Glutamatergic neuron (in vitro differentiated cells): Measurements from ENCODE around the gene CFAP97. TPM values are rescaled to one million over a fixed set of nuclear protein-coding genes. Genes with fewer than 3 reads are reported as not detected.

ENCODE experiments used
- DNase-seq: peaks from one replicate; pipeline ENCODE4 v3.0.0; 2022
- H3K27ac Mint-ChIP-seq: one replicate; pipeline ENCODE4 v1.8.0; 2020; ENCODE audit warnings: mild to moderate bottlenecking, mixed read lengths, inconsistent platforms; ENCODE audit not compliant: unreplicated experiment
- H3K27me3 Mint-ChIP-seq: one replicate; pipeline ENCODE4 v1.8.0; 2020; ENCODE audit warnings: mild to moderate bottlenecking, moderate library complexity, mixed read lengths, inconsistent platforms; ENCODE audit not compliant: unreplicated experiment
- H3K36me3 Mint-ChIP-seq: one replicate; pipeline ENCODE4 v1.8.0; 2020; ENCODE audit warnings: mild to moderate bottlenecking, mixed read lengths, inconsistent platforms; ENCODE audit not compliant: unreplicated experiment
- H3K4me1 Mint-ChIP-seq: one replicate; pipeline ENCODE4 v1.8.0; 2020; ENCODE audit warnings: mild to moderate bottlenecking, low read depth, mixed read lengths, inconsistent platforms; ENCODE audit not compliant: unreplicated experiment
- H3K4me3 Mint-ChIP-seq: one replicate; pipeline ENCODE4 v1.8.0; 2020; ENCODE audit warnings: mild to moderate bottlenecking, mixed read lengths, inconsistent platforms; ENCODE audit not compliant: unreplicated experiment
- H3K9me3 Mint-ChIP-seq: one replicate; pipeline ENCODE4 v1.8.0; 2020; ENCODE audit warnings: mild to moderate bottlenecking, moderate library complexity, mixed read lengths, inconsistent platforms; ENCODE audit not compliant: unreplicated experiment
- total RNA-seq: library from RNA; stranded (reverse); fragmentation: NEBNext Ultra II Directional; extraction: Animal tissue kit (Norgen Biotek cat#: 25700); gene quantifications from one replicate; pipeline ENCODE4 v1.2.1, GENCODE V29; 2021; ENCODE audit not compliant: unreplicated experiment
- TF ChIP-seq, protein P1 (sequence below): fragments of 200-600 bp; sonication (generic); IDR thresholded peaks from one replicate; pipeline ENCODE4 v1.5.0; 2021; ENCODE audit not compliant: partially characterized antibody, unreplicated experiment

CFAP97 gene
- total RNA-seq, 1 donor from 2014 or later = 28.4 TPM

DNA sequence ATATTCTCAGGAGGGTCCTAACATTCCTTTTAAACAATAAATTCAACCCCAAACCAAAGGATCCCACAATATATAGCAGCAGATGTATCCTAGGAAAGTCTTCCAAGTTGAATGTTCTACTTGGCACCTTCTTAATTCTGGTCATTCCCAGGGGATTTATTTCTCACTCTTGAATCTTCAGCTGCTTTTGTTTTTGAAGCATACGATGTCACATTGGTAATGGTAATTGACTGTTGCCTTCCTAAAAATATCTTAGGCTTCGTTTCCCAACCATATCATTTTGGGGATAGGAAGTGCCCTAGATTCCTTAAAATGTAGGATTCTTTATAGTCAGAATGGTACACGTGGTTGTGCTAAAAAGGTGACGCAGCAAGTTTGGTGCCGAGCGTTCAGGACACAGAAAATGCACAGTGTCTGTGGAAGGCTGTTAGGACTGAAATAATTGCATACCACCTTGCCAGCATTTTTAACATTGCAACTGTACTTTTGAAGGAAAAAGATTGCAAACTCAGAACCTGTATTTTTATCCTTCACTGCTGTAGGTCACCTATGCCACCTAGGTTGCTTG, 13.7 kb upstream of the CFAP97 start:
- Mint-ChIP-seq H3K4me3 (no peak overlapping the region), H3K27ac (no peak overlapping the region), H3K27me3 (no peaks in the 10 kb centered on the region), H3K9me3 (peaks cover 3% of the 10 kb centered on the region), H3K36me3 (no peaks in the 10 kb centered on the region), H3K4me1 (peaks cover 9% of the 10 kb centered on the region)
- DNase-seq = no peak
- TF ChIP-seq, protein P1, sequence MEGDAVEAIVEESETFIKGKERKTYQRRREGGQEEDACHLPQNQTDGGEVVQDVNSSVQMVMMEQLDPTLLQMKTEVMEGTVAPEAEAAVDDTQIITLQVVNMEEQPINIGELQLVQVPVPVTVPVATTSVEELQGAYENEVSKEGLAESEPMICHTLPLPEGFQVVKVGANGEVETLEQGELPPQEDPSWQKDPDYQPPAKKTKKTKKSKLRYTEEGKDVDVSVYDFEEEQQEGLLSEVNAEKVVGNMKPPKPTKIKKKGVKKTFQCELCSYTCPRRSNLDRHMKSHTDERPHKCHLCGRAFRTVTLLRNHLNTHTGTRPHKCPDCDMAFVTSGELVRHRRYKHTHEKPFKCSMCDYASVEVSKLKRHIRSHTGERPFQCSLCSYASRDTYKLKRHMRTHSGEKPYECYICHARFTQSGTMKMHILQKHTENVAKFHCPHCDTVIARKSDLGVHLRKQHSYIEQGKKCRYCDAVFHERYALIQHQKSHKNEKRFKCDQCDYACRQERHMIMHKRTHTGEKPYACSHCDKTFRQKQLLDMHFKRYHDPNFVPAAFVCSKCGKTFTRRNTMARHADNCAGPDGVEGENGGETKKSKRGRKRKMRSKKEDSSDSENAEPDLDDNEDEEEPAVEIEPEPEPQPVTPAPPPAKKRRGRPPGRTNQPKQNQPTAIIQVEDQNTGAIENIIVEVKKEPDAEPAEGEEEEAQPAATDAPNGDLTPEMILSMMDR = no peak

DNA sequence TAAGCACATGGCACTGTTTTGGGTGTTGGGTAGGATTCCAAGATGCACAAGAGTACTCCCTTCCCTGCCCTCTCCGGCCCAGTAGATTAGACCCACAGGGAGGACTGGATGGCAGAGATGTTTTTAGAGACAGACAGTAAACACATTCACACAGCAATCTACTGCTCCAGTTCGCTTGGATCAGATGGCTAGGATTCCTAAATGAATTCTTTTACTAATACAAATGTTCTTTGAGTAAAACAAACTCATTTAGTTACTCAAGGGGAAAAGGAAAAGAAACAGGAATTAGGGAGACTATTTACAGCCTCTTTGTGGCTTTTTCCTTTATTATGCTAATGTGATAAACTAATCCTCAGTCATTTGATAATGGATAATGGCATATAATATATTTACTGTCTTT, 11.5 kb upstream of the CFAP97 start:
- Mint-ChIP-seq H3K4me1 (peaks cover 20% of the 10 kb centered on the region), H3K4me3 (no peak overlapping the region), H3K27me3 (no peaks in the 10 kb centered on the region), H3K9me3 (peaks cover 12% of the 10 kb centered on the region), H3K36me3 (no peaks in the 10 kb centered on the region), H3K27ac (no peak overlapping the region)
- TF ChIP-seq, protein P1 = no peak
- DNase-seq = no peak

DNA sequence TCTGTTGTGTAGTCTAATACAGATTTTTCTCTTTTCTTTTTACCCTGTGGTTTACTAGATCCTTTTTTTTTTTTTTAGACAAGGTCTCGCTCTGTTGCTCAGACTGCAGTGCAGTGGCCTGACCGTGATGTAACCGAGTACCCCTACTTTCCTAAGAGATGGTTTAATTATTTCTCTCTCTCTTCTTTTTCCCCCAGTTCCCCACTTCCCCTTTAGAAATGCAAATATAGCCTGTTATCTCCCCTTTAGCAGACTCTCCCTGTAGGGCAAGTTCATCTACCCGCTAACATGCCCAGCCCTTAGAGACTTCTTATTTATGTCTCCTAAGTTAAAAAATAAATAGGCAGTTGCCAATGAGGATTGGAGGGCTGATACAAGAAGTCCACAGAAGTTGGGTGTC, 10.1 kb upstream of the CFAP97 start:
- H3K27ac Mint-ChIP-seq = no peak overlapping the region
- TF ChIP-seq, protein P1 = no peak
- peaks cover 20% of the 10 kb centered on the region for H3K4me1 Mint-ChIP-seq
- no peaks in the 10 kb centered on the region for H3K36me3 Mint-ChIP-seq
- H3K27me3 Mint-ChIP-seq = peaks cover 3% of the 10 kb centered on the region
- DNase-seq = no peak
- H3K9me3 Mint-ChIP-seq = peaks cover 13% of the 10 kb centered on the region
- no peak overlapping the region for H3K4me3 Mint-ChIP-seq

DNA sequence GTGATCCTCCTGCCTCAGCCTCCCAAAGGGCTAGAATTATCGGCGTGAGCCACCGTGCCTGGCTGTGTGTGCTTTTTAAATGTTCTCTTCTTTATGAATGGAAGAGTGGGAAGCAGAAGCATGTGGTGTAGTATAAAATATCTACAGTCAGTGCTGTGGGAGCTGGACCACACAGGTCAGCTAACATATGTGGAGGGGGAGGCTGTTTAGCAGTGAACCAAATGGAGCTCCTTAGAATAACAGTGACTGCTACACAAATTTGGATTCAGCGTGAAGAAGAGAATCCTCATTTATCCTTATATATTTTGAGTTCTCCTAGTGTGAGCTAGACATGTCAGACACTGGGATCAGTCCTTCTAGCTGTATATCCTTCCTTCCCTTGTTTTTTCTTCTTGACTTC, 8.8 kb upstream of the CFAP97 start:
- TF ChIP-seq, protein P1 = no peak
- Mint-ChIP-seq H3K36me3 (no peaks in the 10 kb centered on the region), H3K27ac (peak overlapping the region; percentile 48), H3K4me1 (peaks cover 20% of the 10 kb centered on the region), H3K9me3 (peaks cover 15% of the 10 kb centered on the region), H3K4me3 (no peak overlapping the region), H3K27me3 (peaks cover 5% of the 10 kb centered on the region)
- no peak for DNase-seq

DNA sequence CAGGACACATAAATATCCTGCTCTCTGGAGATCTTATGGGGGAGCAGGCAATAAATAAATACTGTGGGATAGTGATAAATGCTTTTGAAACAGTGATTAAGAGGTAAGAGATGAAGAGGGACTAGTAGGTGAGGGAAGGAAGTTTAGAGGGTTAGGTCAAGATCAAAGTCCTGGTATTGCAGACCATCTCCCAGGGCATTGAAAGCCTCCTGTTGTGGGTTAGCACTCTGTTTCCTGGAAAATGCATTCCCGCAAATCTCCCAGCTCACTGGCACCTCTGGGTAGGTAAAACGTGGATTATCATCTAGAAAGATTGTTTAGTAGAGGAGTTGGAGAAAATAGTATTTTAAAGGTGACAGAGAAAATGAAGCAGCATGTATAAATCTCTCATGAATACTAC, 7.8 kb upstream of the CFAP97 start:
- no peak for DNase-seq
- TF ChIP-seq, protein P1 = no peak
- Mint-ChIP-seq H3K36me3 (no peaks in the 10 kb centered on the region), H3K27me3 (peaks cover 5% of the 10 kb centered on the region), H3K27ac (no peak overlapping the region), H3K9me3 (peaks cover 15% of the 10 kb centered on the region), H3K4me3 (peak overlapping the region; percentile 93), H3K4me1 (peaks cover 15% of the 10 kb centered on the region)
